OCI-LY1 (cell line): ENCODE measurements around the gene LHFPL2.

Experiments
- H2AFZ ChIP-seq: fragments of 200-600 bp; sonication (generic), shearing (Covaris generic); 2 replicates; pipeline ENCODE4 v1.6.0; 2014; ENCODE audit warnings: antibody characterized with exemption, mild to moderate bottlenecking, low read length
- H3F3A ChIP-seq: fragments of 200-600 bp; sonication (generic), shearing (Covaris generic); 2 replicates; pipeline ENCODE4 v1.6.0; 2014; ENCODE audit warnings: mild to moderate bottlenecking, antibody characterized with exemption, low read length, moderate library complexity; ENCODE audit not compliant: insufficient read depth
- H3K27ac ChIP-seq: fragments of 200-600 bp; sonication (generic); 2 replicates; pipeline ENCODE4 v1.5.1; 2014; ENCODE audit warnings: low read length, mixed run types, mild to moderate bottlenecking, low read depth; ENCODE audit not compliant: poor library complexity, severe bottlenecking
- H3K27me3 ChIP-seq: fragments of 200-600 bp; sonication (generic); 2 replicates; pipeline ENCODE4 v1.6.0; 2014; ENCODE audit warnings: antibody characterized with exemption, mild to moderate bottlenecking, low read length, moderate library complexity; ENCODE audit not compliant: insufficient read depth
- H3K36me3 ChIP-seq: fragments of 200-600 bp; sonication (generic); 2 replicates; pipeline ENCODE4 v1.6.1; 2014; ENCODE audit warnings: mild to moderate bottlenecking, antibody characterized with exemption, low read length, moderate library complexity, mixed read lengths; ENCODE audit not compliant: insufficient read depth
- H3K4me1 ChIP-seq: fragments of 200-600 bp; sonication (generic); 2 replicates; pipeline ENCODE4 v1.5.1; 2014; ENCODE audit warnings: mild to moderate bottlenecking, low read length, moderate library complexity; ENCODE audit not compliant: insufficient read depth, severe bottlenecking
- H3K4me2 ChIP-seq: fragments of 200-600 bp; sonication (generic), shearing (Covaris generic); 2 replicates; pipeline ENCODE4 v1.6.1; 2014; ENCODE audit warnings: low read length
- H3K4me3 ChIP-seq: fragments of 200-600 bp; sonication (generic); 2 replicates; pipeline ENCODE4 v1.5.1; 2014; ENCODE audit warnings: low read length, low read depth, mild to moderate bottlenecking, mixed read lengths; ENCODE audit not compliant: poor library complexity, severe bottlenecking
- H3K79me2 ChIP-seq: fragments of 200-600 bp; shearing (Covaris generic); 2 replicates; pipeline ENCODE4 v1.6.1; 2016; ENCODE audit warnings: mixed run types, low read length, mixed read lengths; ENCODE audit not compliant: insufficient read depth
- H3K9ac ChIP-seq: fragments of 200-600 bp; sonication (generic), shearing (Covaris generic); 2 replicates; pipeline ENCODE4 v1.6.1; 2014; ENCODE audit warnings: mild to moderate bottlenecking, low read length, mixed read lengths
- H3K9me2 ChIP-seq: fragments of 200-600 bp; sonication (generic), shearing (Covaris generic); 2 replicates; pipeline ENCODE4 v1.6.1; 2014; ENCODE audit warnings: low read depth, mild to moderate bottlenecking, low read length, mixed read lengths
- H3K9me3 ChIP-seq: fragments of 200-600 bp; shearing (Covaris generic); 2 replicates; pipeline ENCODE4 v1.6.1; 2014; ENCODE audit warnings: low read length, mixed read lengths
- H4K20me1 ChIP-seq: fragments of 200-600 bp; sonication (generic), shearing (Covaris generic); 2 replicates; pipeline ENCODE4 v1.6.0; 2016; ENCODE audit warnings: mild to moderate bottlenecking, low read length; ENCODE audit not compliant: insufficient read depth
- EZH2 ChIP-seq: fragments of 200-600 bp; sonication (generic), shearing (Covaris generic); IDR thresholded peaks from 2 replicates; pipeline ENCODE4 v1.8.0; 2017; ENCODE audit warnings: borderline replicate concordance, mixed run types, mild to moderate bottlenecking, antibody characterized with exemption, low read length, moderate library complexity, mixed read lengths
- TF ChIP-seq, protein P1 (sequence below): fragments of 200-600 bp; sonication (generic), shearing (Covaris generic); IDR thresholded peaks from 2 replicates; pipeline ENCODE4 v1.5.1; 2017; ENCODE audit warnings: mild to moderate bottlenecking, antibody characterized with exemption, low read length, moderate library complexity, mixed read lengths

The LHFPL2 gene

DNA sequence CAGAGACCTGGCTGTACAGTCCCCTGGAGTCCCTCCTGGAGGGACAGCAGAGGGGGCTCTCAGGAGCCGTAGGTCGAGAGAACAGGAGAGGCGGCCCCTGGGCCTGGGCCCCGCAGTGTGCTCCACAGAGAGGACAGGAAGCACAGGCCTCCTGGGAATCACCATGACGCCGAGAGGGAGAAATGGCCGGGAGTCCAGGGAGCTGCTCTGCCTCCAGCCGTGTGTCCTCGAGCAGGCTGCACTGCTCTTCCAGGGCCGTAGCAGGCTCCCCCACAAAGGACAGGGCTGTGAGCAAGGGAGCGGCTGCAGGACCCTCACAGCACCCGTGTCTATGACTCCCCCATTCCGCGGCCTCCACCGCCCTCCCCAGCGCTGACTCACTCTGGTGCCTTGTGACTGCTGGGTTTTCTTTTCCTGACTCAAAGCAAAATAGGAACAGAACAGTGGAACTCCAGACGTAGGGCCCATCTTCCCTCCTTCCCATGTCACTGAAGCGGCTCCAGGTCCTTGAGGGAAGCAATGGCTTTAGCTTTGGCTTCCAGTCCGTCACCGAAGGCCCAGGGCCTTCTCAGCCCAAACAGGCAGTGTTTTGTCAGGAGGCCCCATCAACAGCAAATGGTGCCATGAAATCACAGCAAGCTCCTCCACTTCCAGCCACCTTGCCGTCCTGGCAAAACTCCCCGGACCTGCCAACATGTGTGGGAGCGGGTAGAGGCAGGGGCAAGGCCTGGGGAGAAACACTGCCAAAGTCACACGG is 114.2 kb downstream of the LHFPL2 start:
- Histone ChIP-seq H3K4me3 (no peak overlapping the region), H3K9me2 (no peaks in the 10 kb centered on the region), H2AFZ (no peak overlapping the region), H3K4me2 (no peak overlapping the region), H3K36me3 (no peaks in the 10 kb centered on the region; the same call in 1 of the 2 replicates), H3K9me3 (no peaks in the 10 kb centered on the region), H3K9ac (no peak overlapping the region; the same call in 1 of the 2 replicates), H3K79me2 (no peaks in the 10 kb centered on the region), H3K27ac (peak overlapping the region; percentile 52), H3K27me3 (no peaks in the 10 kb centered on the region), H3F3A (no peaks in the 10 kb centered on the region), H4K20me1 (no peaks in the 10 kb centered on the region), H3K4me1 (peaks cover 27% of the 10 kb centered on the region)
- TF ChIP-seq, protein P1, sequence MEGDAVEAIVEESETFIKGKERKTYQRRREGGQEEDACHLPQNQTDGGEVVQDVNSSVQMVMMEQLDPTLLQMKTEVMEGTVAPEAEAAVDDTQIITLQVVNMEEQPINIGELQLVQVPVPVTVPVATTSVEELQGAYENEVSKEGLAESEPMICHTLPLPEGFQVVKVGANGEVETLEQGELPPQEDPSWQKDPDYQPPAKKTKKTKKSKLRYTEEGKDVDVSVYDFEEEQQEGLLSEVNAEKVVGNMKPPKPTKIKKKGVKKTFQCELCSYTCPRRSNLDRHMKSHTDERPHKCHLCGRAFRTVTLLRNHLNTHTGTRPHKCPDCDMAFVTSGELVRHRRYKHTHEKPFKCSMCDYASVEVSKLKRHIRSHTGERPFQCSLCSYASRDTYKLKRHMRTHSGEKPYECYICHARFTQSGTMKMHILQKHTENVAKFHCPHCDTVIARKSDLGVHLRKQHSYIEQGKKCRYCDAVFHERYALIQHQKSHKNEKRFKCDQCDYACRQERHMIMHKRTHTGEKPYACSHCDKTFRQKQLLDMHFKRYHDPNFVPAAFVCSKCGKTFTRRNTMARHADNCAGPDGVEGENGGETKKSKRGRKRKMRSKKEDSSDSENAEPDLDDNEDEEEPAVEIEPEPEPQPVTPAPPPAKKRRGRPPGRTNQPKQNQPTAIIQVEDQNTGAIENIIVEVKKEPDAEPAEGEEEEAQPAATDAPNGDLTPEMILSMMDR = no peak
- no peak for TF ChIP-seq EZH2

DNA sequence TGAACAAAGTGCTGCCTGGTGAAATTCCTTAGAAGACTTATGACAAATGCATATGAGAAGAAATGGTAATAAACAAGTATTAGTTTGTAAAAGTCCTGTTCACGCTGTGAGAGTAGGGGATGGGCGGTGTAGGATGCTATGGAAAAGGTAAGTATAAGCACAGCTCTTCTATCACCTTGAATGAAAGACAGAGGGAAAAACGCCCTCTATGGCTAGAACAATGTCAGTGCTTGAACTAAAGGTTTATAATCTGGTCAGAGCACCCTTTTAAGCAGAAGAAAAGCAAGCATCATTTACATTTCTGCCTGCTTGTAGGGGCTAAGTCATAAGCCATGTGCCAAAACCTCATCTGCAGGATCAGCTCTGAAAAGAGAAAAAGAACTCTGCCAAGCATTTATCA is 115.2 kb downstream of the LHFPL2 start:
- Histone ChIP-seq H4K20me1 (no peaks in the 10 kb centered on the region), H3K79me2 (no peaks in the 10 kb centered on the region), H3K36me3 (no peaks in the 10 kb centered on the region; the same call in 1 of the 2 replicates), H3K9me3 (no peaks in the 10 kb centered on the region), H3K4me2 (no peak overlapping the region), H3K9ac (no peak overlapping the region), H2AFZ (no peak overlapping the region), H3K4me1 (peaks cover 17% of the 10 kb centered on the region), H3K4me3 (no peak overlapping the region), H3K9me2 (no peaks in the 10 kb centered on the region), H3F3A (no peaks in the 10 kb centered on the region), H3K27ac (peak overlapping the region; percentile 52), H3K27me3 (no peaks in the 10 kb centered on the region)
- no peak for TF ChIP-seq EZH2
- TF ChIP-seq, protein P1 = peak; percentile 61

DNA sequence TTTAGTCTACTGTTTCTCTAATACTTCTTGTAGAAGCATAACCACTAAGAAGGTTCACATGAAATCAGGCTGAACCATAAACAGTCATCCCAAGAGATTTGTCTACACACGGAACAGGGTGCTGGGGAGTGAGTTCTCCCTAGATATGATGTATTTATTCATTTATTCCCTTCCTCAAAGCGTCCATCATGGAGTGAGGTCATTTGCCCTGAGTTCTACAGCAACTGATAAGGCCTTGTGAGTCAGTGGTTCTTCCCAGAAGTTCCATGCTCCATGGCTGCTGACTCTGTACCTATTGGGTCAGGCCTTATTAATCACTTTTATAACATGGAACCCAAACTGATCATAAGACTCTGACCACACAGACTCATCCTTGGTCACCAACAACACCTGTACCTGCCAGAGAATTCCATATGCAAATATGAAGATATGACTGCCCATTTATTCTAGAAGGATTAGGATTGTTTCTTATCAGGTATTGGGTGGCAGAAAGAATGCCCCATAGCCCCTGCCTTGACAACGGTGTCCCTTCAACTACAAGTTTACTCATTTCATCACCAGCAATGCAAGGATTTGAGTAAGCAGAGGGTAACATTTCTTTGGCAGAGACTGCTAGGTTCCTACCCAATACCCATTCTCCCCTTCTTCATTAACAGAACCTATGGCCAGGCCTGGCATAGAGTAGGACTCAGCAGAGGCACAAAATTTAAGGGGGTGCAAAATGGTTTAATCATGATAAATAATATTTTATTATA is 118.1 kb downstream of the LHFPL2 start:
- Histone ChIP-seq H3K9ac (no peak overlapping the region), H2AFZ (no peak overlapping the region)

More for the DNA sequence above, 118.1 kb downstream of the LHFPL2 start:
- H3K9me2 ChIP-seq = no peaks in the 10 kb centered on the region
- no peaks in the 10 kb centered on the region for H3K79me2 ChIP-seq
- H3K27me3 ChIP-seq = no peaks in the 10 kb centered on the region
- H3F3A ChIP-seq = no peaks in the 10 kb centered on the region
- no peak for TF ChIP-seq EZH2
- TF ChIP-seq, protein P1 = no peak
- H3K36me3 ChIP-seq = no peaks in the 10 kb centered on the region; the same call in 1 of the 2 replicates
- peaks cover 12% of the 10 kb centered on the region for H3K4me1 ChIP-seq
- H3K27ac ChIP-seq = no peak overlapping the region
- no peak overlapping the region for H3K4me3 ChIP-seq
- H3K4me2 ChIP-seq = no peak overlapping the region
- no peaks in the 10 kb centered on the region for H3K9me3 ChIP-seq
- no peaks in the 10 kb centered on the region for H4K20me1 ChIP-seq
